ENCODE results near the gene POPDC3.

DNA sequence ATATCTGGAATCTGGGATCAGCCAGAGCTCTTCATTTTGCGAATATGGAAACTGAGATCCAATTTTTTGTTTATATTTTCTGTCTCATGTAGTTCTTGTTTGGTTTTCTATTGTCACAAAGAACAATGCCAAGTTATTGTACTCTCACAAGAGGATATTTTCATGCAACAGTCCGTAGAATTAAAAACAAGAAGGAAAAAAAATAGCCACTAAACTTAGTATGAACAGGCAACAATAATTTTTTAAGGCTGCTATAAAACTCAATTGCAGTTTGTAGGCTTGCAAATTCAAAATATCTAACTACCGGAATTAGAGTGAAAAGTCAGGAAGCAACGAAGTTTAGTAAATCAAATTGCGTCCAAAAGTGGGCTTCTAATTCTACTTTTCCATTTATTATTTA is 1.2 kb downstream of the POPDC3 start:
- TF ChIP-seq ZNF561 (tag by site-specific recombination; IDR thresholded peaks at IDR 0.05; ENCODE audit: borderline replicate concordance) (no peak), YY1 (tag by site-specific recombination; IDR thresholded peaks at IDR 0.05) (no peak)
- TF ChIP-seq, protein P1, sequence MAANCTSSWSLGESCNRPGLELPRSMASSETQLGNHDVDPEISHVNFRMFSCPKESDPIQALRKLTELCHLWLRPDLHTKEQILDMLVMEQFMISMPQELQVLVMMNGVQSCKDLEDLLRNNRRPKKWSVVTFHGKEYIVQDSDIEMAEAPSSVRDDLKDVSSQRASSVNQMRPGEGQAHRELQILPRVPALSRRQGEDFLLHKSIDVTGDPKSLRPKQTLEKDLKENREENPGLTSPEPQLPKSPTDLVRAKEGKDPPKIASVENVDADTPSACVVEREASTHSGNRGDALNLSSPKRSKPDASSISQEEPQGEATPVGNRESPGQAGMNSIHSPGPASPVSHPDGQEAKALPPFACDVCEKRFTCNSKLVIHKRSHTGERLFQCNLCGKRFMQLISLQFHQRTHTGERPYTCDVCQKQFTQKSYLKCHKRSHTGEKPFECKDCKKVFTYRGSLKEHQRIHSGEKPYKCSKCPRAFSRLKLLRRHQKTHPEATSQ (tag by site-specific recombination; IDR thresholded peaks at IDR 0.05) = no peak
- TF ChIP-seq, protein P2, sequence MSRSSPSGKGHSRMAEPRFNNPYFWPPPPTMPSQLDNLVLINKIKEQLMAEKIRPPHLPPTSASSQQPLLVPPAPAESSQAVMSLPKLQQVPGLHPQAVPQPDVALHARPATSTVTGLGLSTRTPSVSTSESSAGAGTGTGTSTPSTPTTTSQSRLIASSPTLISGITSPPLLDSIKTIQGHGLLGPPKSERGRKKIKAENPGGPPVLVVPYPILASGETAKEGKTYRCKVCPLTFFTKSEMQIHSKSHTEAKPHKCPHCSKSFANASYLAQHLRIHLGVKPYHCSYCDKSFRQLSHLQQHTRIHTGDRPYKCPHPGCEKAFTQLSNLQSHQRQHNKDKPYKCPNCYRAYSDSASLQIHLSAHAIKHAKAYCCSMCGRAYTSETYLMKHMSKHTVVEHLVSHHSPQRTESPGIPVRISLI (tag by site-specific recombination; IDR thresholded peaks at IDR 0.05) = no peak
- TF ChIP-seq, protein P3, sequence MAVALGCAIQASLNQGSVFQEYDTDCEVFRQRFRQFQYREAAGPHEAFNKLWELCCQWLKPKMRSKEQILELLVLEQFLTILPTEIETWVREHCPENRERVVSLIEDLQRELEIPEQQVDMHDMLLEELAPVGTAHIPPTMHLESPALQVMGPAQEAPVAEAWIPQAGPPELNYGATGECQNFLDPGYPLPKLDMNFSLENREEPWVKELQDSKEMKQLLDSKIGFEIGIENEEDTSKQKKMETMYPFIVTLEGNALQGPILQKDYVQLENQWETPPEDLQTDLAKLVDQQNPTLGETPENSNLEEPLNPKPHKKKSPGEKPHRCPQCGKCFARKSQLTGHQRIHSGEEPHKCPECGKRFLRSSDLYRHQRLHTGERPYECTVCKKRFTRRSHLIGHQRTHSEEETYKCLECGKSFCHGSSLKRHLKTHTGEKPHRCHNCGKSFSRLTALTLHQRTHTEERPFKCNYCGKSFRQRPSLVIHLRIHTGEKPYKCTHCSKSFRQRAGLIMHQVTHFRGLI (tag by site-specific recombination; IDR thresholded peaks at IDR 0.05) = no peak
